H7 (cell line): Measurements from ENCODE around the gene CEP20. TPM values are rescaled to one million over a fixed set of nuclear protein-coding genes. Genes with fewer than 3 reads are reported as not detected.

Experiments
- DNase-seq: peaks from one replicate; pipeline ENCODE4 v3.0.0; 2012
- H3K27me3 ChIP-seq: 2 replicates; pipeline ENCODE4 v1.6.0; 2011; ENCODE audit warnings: mild to moderate bottlenecking, low read length; ENCODE audit not compliant: control insufficient read depth, insufficient read depth
- H3K36me3 ChIP-seq: replicated peaks from 2 replicates; pipeline ENCODE4 v1.5.1; 2011; ENCODE audit warnings: low read length; ENCODE audit not compliant: control insufficient read depth, insufficient read depth
- H3K4me3 ChIP-seq: 2 replicates; pipeline ENCODE4 v1.5.1; 2011; ENCODE audit warnings: low read depth, mild to moderate bottlenecking, control low read depth, low read length, moderate library complexity; ENCODE audit not compliant: insufficient read depth
- total RNA-seq: library from RNA; depleted of rRNA; stranded (reverse); fragments of >200 nt; shearing (Covaris generic); gene quantifications from 2 replicates; pipeline ENCODE4 v1.2.3, GENCODE V29; 2014; rRNA removed

Gene CEP20
- total RNA-seq, 1 experiment from 2014 or later: 56.2 TPM

DNA sequence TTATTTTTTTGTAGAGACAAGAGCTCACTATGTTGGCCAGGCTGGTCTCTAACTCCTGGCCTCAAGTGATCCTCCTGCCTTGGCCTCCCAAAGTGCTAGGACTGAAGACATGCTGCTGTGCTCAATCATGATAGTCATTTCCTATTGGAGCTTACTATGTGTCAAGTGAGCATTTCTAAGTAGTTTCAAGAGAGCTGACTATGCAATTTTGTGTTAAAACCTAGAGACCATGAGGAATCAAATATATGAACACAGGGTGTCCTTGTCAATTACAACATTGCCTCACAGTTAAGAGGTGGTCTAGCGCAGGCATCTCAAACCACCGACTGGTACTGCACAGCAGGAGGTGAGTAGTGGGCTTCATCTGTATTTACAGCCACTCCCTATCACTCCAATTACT, 69.4 kb downstream of the CEP20 start:
- no peaks in the 10 kb centered on the region for H3K27me3 ChIP-seq
- no peak for DNase-seq
- H3K4me3 ChIP-seq: no peak overlapping the region
- no peaks in the 10 kb centered on the region for H3K36me3 ChIP-seq

DNA sequence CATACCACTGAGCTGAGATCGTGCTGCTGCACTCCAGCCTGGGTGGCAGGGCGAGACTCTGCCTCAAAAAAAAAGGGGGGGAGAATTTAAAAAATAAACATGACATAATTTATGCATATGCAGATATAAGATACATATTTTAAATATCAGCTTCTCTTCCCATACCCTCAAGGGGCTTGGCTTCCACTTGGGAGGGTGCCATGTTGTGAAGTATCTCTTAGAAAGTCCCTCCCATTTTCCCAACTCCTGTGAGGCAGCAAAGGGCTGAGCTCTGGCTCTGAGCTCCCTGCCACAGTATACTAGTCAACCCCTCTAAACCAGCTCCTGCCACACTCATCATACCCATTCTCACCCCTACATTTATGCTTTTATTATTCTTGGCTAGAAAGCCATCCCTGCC, 71.0 kb downstream of the CEP20 start:
- no peaks in the 10 kb centered on the region for H3K27me3 ChIP-seq
- DNase-seq: no peak
- H3K36me3 ChIP-seq: no peaks in the 10 kb centered on the region
- no peak overlapping the region for H3K4me3 ChIP-seq

DNA sequence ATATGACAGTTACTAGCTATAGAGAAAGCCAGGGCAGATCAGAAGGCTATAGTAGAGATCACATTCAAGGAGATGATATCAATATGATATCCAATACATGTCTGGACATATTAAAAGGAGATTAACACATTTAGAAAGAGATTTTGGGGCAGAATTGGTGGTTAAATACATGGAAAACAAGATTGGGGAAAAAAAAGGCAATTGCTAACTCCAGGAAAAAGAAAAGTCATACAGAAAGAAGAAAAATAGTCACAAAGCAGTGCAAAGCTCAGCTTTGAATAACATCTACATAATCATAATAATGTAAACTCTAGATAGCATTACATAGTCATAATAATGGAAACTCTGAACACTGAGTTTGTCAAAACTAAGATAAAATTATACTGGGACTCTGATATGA, 72.2 kb downstream of the CEP20 start:
- DNase-seq: no peak
- Histone ChIP-seq H3K27me3 (no peaks in the 10 kb centered on the region), H3K4me3 (no peak overlapping the region), H3K36me3 (no peaks in the 10 kb centered on the region)

Other genes with a start within 250 kb of the CEP20 start
- 5.3 and 8.2 TPM in 2 replicates for gene MARF1, start 245.4 kb downstream of the CEP20 start, total RNA-seq
- 28.7 and 34.5 TPM in 2 replicates for gene NDE1, start 238.4 kb downstream of the CEP20 start, total RNA-seq
- gene MYH11, start 31.6 kb downstream of the CEP20 start, total RNA-seq: not detected in 2 replicates
- gene ABCC1, start 61.0 kb upstream of the CEP20 start, total RNA-seq: 22.0 and 29.5 TPM in 2 replicates